ENCODE results near the gene ZNF23. TPM values are rescaled to one million over a fixed set of nuclear protein-coding genes. Genes with fewer than 3 reads are reported as not detected.

ZNF23 gene
- total RNA-seq, 4 donors from 2014 or later: 2.5 to 7.4 (median 3.4) TPM

GRCh38 chr16:71410146-71410545 is 51.9 kb downstream of the ZNF23 start:
- TF ChIP-seq CTCF (IDR thresholded peaks at IDR 0.05): no peak
- no peak for TF ChIP-seq POLR2A (IDR thresholded peaks at IDR 0.05)
- Histone ChIP-seq H3K4me1 (peaks cover 0 to 9% (median 0%) of the 10 kb centered on the region in 3 donors), H3K36me3 (no peaks in the 10 kb centered on the region), H3K27me3 (peaks cover 0 to 57% (median 0%) of the 10 kb centered on the region in 4 donors), H3K4me3 (no peak overlapping the region), H3K27ac (no peak overlapping the region), H3K9me3 (peaks cover 0 to 1% (median 0%) of the 10 kb centered on the region in 3 donors)
- WGBS, 2 donors: 61 to 66% methylated on average over 3 to 5 of the region's 5 CpGs
- no peak for DNase-seq
- intact Hi-C loops (cut with DNase I): loop anchor here (5.0 to 10.0 kb wide), 2 partner anchors 92 to 205 kb away; no protein-coding TSS in a partner anchor

- Histone ChIP-seq H3K9me3 (peaks cover 0 to 11% (median 3%) of the 10 kb centered on the region in 3 donors), H3K4me3 (no peak overlapping the region), H3K27ac (no peak overlapping the region), H3K36me3 (no peaks in the 10 kb centered on the region), H3K4me1 (peaks cover 0 to 9% (median 0%) of the 10 kb centered on the region in 3 donors), H3K27me3 (peaks cover 0 to 57% (median 0%) of the 10 kb centered on the region in 4 donors)
- DNase-seq: no peak
- WGBS, 2 donors: 37 to 43% methylated on average over 16 of the region's 16 CpGs
- no peak for TF ChIP-seq POLR2A (IDR thresholded peaks at IDR 0.05)
- intact Hi-C loops (cut with DNase I): no loop called here
These were observed 52.9 kb downstream of the ZNF23 start for GRCh38 chr16:71409011-71409775.

- WGBS, 2 donors: 33 to 35% methylated on average over 3 of the region's 3 CpGs
- intact Hi-C loops (cut with DNase I): no loop called here
- Histone ChIP-seq H3K36me3 (no peaks in the 10 kb centered on the region), H3K27ac (no peak overlapping the region), H3K9me3 (peaks cover 0 to 11% (median 3%) of the 10 kb centered on the region in 3 donors), H3K27me3 (peaks cover 0 to 57% (median 0%) of the 10 kb centered on the region in 4 donors), H3K4me3 (no peak overlapping the region), H3K4me1 (peaks cover 0 to 9% (median 0%) of the 10 kb centered on the region in 3 donors)
- TF ChIP-seq POLR2A (IDR thresholded peaks at IDR 0.05) (no peak), CTCF (IDR thresholded peaks at IDR 0.05) (no peak)
- DNase-seq: no peak
These were observed 53.5 kb downstream of the ZNF23 start for GRCh38 chr16:71408536-71408935.

GRCh38 chr16:71407731-71408130 is 54.3 kb downstream of the ZNF23 start:
- H3K4me3 ChIP-seq: no peak overlapping the region
- peaks cover 0 to 57% (median 0%) of the 10 kb centered on the region in 4 donors for H3K27me3 ChIP-seq
- intact Hi-C loops (cut with DNase I): no loop called here
- no peak overlapping the region for H3K27ac ChIP-seq
- H3K36me3 ChIP-seq: no peaks in the 10 kb centered on the region
- H3K9me3 ChIP-seq: peaks cover 0 to 11% (median 3%) of the 10 kb centered on the region in 3 donors
- TF ChIP-seq POLR2A (IDR thresholded peaks at IDR 0.05): no peak
- TF ChIP-seq CTCF (IDR thresholded peaks at IDR 0.05): no peak
- DNase-seq: no peak
- H3K4me1 ChIP-seq: peaks cover 0 to 6% (median 0%) of the 10 kb centered on the region in 3 donors
- WGBS, 2 donors: 64 to 78% methylated on average over 1 of the region's 1 CpG

- Histone ChIP-seq H3K4me3 (no peak overlapping the region), H3K36me3 (no peaks in the 10 kb centered on the region), H3K27ac (no peak overlapping the region), H3K27me3 (peaks cover 0 to 57% (median 0%) of the 10 kb centered on the region in 4 donors), H3K9me3 (peaks cover 0 to 11% (median 3%) of the 10 kb centered on the region in 3 donors), H3K4me1 (no peaks in the 10 kb centered on the region)
- TF ChIP-seq CTCF (IDR thresholded peaks at IDR 0.05) (no peak), POLR2A (IDR thresholded peaks at IDR 0.05) (no peak)
- WGBS, 2 donors: 57 to 66% methylated on average over 6 to 7 of the region's 8 CpGs
- intact Hi-C loops (cut with DNase I): no loop called here
- DNase-seq: no peak
These were observed 55.3 kb downstream of the ZNF23 start for GRCh38 chr16:71406724-71407123.
